ENCODE measurements around the gene SKIL. TPM values are rescaled to one million over a fixed set of nuclear protein-coding genes. Genes with fewer than 3 reads are reported as not detected.

SKIL gene
- total RNA-seq, 1 donor from 2014 or later, result 123 TPM

GRCh38 chr3:170413291-170413690 is 55.8 kb downstream of the SKIL start:
- Mint-ChIP-seq H3K4me3 (no peak overlapping the region), H3K27ac (no peak overlapping the region), H3K4me1 (peaks cover 4% of the 10 kb centered on the region), H3K9me3 (no peaks in the 10 kb centered on the region), H3K27me3 (peaks cover 10% of the 10 kb centered on the region), H3K36me3 (ENCODE audit: low read depth) (no peaks in the 10 kb centered on the region)
- ATAC-seq (ENCODE audit: low read depth) (no peak), DNase-seq (no peak)
- intact Hi-C loops (cut with micrococcal nuclease), result loop anchor here (10.0 kb wide), 1 partner anchor 1932 kb away; no protein-coding TSS in a partner anchor
- ChIA-PET CTCF (interaction anchor here (1.0 to 4.8 kb wide), 14 partner anchors 11 to 397 kb away, joined by 3 to 46 read pairs (median 5); partner anchors contain the start of gene SKIL), POLR2A (no interaction called here)
- no peak for TF ChIP-seq CTCF (IDR thresholded peaks at IDR 0.05)

- CTCF ChIA-PET, result interaction anchor here (0.6 to 4.8 kb wide), 17 partner anchors 9 to 1149 kb away, joined by 3 to 46 read pairs (median 4); partner anchors contain the start of gene SKIL
- Mint-ChIP-seq H3K27ac (no peak overlapping the region), H3K9me3 (no peaks in the 10 kb centered on the region), H3K36me3 (ENCODE audit: low read depth) (no peaks in the 10 kb centered on the region), H3K4me1 (peaks cover 9% of the 10 kb centered on the region), H3K27me3 (peaks cover 15% of the 10 kb centered on the region), H3K4me3 (no peak overlapping the region)
- TF ChIP-seq CTCF (IDR thresholded peaks at IDR 0.05), result peak; percentile 98
- ATAC-seq (ENCODE audit: low read depth) (peak; percentile 72), DNase-seq (no peak)
- intact Hi-C loops (cut with micrococcal nuclease), result loop anchor here (1.0 to 10.0 kb wide), 6 partner anchors 104 to 1931 kb away; no protein-coding TSS in a partner anchor
- POLR2A ChIA-PET, result no interaction called here
These were observed 56.7 kb downstream of the SKIL start for GRCh38 chr3:170414202-170414663.

- ChIA-PET POLR2A (no interaction called here), CTCF (interaction anchor here (1.3 to 4.4 kb wide), 2 partner anchors 107 to 394 kb away, joined by 6 to 46 read pairs; no protein-coding TSS in a partner anchor)
- TF ChIP-seq CTCF (IDR thresholded peaks at IDR 0.05), result no peak
- Mint-ChIP-seq H3K4me1 (peaks cover 18% of the 10 kb centered on the region), H3K36me3 (ENCODE audit: low read depth) (no peaks in the 10 kb centered on the region), H3K27ac (no peak overlapping the region), H3K4me3 (no peak overlapping the region), H3K9me3 (no peaks in the 10 kb centered on the region), H3K27me3 (peaks cover 23% of the 10 kb centered on the region)
- intact Hi-C loops (cut with micrococcal nuclease), result loop anchor here (10.0 kb wide), 1 partner anchor 1928 kb away; no protein-coding TSS in a partner anchor
- DNase-seq, result no peak
- ATAC-seq (ENCODE audit: low read depth), result no peak
These were observed 59.6 kb downstream of the SKIL start for GRCh38 chr3:170417090-170417489.

- ATAC-seq (ENCODE audit: low read depth) (peak; percentile 47), DNase-seq (peak; percentile 24)
- Mint-ChIP-seq H3K4me1 (peaks cover 18% of the 10 kb centered on the region), H3K36me3 (ENCODE audit: low read depth) (no peaks in the 10 kb centered on the region), H3K4me3 (peak within 1 kb of the TSS; percentile 86), H3K27me3 (peaks cover 23% of the 10 kb centered on the region), H3K9me3 (no peaks in the 10 kb centered on the region), H3K27ac (no peak within 1 kb of the TSS)
- CTCF ChIA-PET, result interaction anchor here (1.1 kb wide), 1 partner anchor 429 kb away, joined by 3 read pairs; no protein-coding TSS in a partner anchor
- TF ChIP-seq CTCF (IDR thresholded peaks at IDR 0.05), result no peak
- intact Hi-C loops (cut with micrococcal nuclease), result loop anchor here (10.0 kb wide), 1 partner anchor 1926 kb away; no protein-coding TSS in a partner anchor
- POLR2A ChIA-PET, result no interaction called here
These were observed 61.2 kb downstream of the SKIL start, which contains the start of gene CLDN11 for GRCh38 chr3:170418422-170419398. Gene CLDN11, plus strand, starts transcription at chr3:170418868. Its CDS starts 199 bp downstream, at chr3:170419067.
